ENCODE data around the gene ETHE1. TPM values are rescaled to one million over a fixed set of nuclear protein-coding genes. Genes with fewer than 3 reads are reported as not detected.

Gene ETHE1
- total RNA-seq, 1 donor from 2014 or later, result 16.3 TPM

DNA sequence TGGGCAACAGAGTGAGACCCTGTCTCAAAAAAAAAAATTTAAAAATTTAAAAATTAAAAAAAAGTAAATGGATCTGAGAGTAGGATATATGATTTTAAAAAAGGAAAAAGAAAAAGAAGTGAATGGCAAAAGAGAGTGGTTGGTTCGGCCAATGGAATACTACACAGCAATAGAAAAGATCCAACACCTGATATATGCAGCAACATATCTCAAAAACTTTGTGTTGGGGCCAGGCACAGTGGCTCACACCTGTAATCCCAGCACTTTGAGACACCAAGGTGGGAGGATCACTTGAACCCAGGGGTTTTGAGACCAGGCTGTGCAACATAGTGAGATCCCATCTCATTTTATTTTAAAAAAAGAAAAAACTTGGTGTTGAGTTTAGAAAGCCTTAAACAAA lies 60.2 kb downstream of the ETHE1 start:
- Mint-ChIP-seq H3K36me3 (ENCODE audit: low read depth) (no peaks in the 10 kb centered on the region), H3K4me1 (peaks cover 17% of the 10 kb centered on the region), H3K27me3 (peaks cover 7% of the 10 kb centered on the region), H3K4me3 (no peak overlapping the region), H3K9me3 (no peaks in the 10 kb centered on the region), H3K27ac (no peak overlapping the region)
- TF ChIP-seq, protein P1, sequence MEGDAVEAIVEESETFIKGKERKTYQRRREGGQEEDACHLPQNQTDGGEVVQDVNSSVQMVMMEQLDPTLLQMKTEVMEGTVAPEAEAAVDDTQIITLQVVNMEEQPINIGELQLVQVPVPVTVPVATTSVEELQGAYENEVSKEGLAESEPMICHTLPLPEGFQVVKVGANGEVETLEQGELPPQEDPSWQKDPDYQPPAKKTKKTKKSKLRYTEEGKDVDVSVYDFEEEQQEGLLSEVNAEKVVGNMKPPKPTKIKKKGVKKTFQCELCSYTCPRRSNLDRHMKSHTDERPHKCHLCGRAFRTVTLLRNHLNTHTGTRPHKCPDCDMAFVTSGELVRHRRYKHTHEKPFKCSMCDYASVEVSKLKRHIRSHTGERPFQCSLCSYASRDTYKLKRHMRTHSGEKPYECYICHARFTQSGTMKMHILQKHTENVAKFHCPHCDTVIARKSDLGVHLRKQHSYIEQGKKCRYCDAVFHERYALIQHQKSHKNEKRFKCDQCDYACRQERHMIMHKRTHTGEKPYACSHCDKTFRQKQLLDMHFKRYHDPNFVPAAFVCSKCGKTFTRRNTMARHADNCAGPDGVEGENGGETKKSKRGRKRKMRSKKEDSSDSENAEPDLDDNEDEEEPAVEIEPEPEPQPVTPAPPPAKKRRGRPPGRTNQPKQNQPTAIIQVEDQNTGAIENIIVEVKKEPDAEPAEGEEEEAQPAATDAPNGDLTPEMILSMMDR (IDR thresholded peaks at IDR 0.05), result no peak
- intact Hi-C loops (cut with micrococcal nuclease), result no loop called here
- CTCF ChIA-PET, result interaction anchor here (1.0 kb wide), 1 partner anchor 20 kb away, joined by 3 read pairs; no protein-coding TSS in a partner anchor
- DNase-seq, result no peak
- POLR2A ChIA-PET, result no interaction called here
- no peak for ATAC-seq (ENCODE audit: low read depth)

DNA sequence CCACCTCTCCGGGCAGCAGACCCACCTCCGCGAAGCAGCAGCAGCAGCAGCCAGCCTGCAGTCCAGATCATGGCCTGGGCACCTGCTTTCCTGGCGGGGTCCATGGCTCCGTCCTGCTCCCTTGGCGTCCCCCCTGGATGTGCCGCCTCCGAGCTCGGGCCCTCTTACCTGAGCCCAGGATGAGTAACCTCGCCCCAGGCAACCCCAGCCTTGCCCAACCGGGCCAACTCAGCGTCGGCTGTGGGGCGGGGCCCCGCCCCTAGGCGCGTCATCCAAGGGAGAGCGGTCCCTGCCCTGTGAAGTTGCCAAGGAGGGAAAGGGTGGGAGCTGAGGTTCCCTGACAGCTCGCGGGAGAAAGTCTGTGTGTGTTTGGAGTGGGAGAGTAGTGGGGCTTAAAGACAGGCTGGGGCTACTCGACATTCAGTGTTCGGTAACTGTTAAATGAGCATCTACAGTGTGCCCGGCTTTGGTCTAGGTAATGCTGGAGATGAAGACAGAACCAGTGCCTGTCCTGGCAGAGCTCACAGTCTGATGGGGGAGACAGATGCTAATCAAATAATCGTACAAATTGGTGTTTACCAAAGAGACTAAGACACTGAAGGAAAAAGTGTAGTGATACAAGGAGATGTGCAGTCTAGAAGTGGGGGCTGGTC lies 61.4 kb downstream of the ETHE1 start, which contains the start of gene LYPD3:
Gene LYPD3, minus strand, starts transcription at position 141 of the 653 bp plus-strand sequence. Its CDS starts 37 bp downstream, at position 104.
- TF ChIP-seq, protein P1 (IDR thresholded peaks at IDR 0.05), result no peak
- Mint-ChIP-seq H3K27ac (no peak within 1 kb of the TSS), H3K27me3 (peaks cover 7% of the 10 kb centered on the region), H3K36me3 (ENCODE audit: low read depth) (no peaks in the 10 kb centered on the region), H3K4me3 (peak within 1 kb of the TSS; percentile 92), H3K9me3 (no peaks in the 10 kb centered on the region), H3K4me1 (peaks cover 17% of the 10 kb centered on the region)
- DNase-seq, result no peak
- ATAC-seq (ENCODE audit: low read depth), result no peak
- CTCF ChIA-PET, result interaction anchor here (3.1 to 3.2 kb wide), 2 partner anchors 19 to 54 kb away, joined by 17 to 21 read pairs; no protein-coding TSS in a partner anchor
- intact Hi-C loops (cut with micrococcal nuclease), result no loop called here
- POLR2A ChIA-PET, result no interaction called here

DNA sequence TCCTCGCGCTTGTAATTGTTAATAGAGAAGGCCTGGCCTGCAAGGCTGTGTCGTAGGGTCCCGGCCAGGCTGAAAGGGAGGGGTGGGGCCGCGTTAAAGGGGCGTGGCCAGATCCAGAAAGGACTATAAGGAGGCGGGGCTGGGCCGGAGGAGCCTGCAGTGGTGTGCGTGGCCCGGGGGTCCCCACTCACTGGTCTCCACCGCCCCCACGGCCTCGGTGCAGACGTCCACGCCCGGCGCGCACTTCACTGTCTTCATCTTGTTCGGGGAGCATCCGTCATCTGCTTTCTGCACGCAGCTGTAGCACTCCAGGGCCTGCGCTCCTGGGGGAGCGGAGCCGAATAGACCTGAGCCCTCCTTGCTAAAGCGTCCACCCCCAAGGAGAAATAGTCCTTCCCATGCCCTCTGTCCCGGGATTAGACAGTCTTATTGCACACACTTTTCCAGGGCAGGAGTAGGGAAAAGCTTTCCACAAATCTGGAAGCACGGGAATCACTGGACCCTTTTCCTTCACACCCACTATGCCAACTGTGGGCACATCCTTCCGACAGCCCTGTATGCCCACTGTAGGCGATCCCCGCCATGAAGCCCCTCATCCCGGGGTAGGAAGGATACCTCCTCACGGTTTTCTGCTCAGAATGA lies 62.7 kb downstream of the ETHE1 start:
- Mint-ChIP-seq H3K4me3 (peak overlapping the region; percentile 92), H3K4me1 (peaks cover 17% of the 10 kb centered on the region), H3K27me3 (peaks cover 10% of the 10 kb centered on the region), H3K36me3 (ENCODE audit: low read depth) (no peaks in the 10 kb centered on the region), H3K27ac (peak overlapping the region; percentile 88), H3K9me3 (no peaks in the 10 kb centered on the region)
- ChIA-PET POLR2A (interaction anchor here (0.5 to 2.8 kb wide), 11 partner anchors 10 to 314 kb away, joined by 3 to 49 read pairs (median 5); partner anchors contain the start of genes PHLDB3, ZNF575 and ZNF576), CTCF (interaction anchor here (1.1 to 3.2 kb wide), 5 partner anchors 17 to 345 kb away, joined by 3 to 21 read pairs (median 4); partner anchors contain the start of gene ZNF575)
- intact Hi-C loops (cut with micrococcal nuclease), result loop anchor here (1.0 kb wide), 1 partner anchor 204 kb away; no protein-coding TSS in a partner anchor
- TF ChIP-seq, protein P1 (IDR thresholded peaks at IDR 0.05), result no peak
- ATAC-seq (ENCODE audit: low read depth) (peak; percentile 23), DNase-seq (peak; percentile 70)

DNA sequence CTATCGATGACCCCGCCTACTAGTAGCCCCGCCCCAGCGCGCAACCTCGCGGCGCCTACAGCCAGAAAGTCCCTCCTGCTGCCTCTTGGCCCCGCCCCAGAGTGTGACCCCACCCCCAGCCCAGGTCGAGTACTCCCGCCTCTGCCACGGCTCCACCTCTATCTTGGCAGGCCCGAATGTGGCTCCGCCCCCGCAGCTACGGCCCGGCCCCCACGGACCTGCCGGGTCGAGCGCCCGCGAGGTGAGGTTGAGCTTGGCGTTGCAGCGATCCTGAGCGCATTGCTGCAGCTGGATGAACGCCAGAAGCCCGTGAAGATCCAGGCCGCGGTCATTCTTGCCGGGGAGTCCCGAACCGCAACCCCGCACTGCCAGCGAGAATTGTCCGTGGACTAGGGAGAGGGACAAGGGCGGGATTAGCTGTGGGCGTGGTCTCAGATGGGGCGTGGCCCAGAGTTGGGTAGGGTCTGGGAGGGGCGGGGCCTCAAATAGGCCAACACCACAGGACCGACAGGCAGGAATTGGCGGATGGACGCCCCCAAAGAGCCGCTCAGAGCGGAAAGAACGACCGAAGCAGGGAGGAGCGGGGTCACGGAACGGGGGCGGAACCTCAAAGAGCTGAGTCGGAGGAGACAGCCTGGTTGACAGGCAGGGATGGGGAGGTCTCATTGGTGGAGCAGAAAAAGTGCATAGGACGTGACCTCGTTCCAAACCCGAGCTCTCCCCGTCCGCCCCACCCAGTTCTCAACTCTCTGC lies 63.4 kb downstream of the ETHE1 start:
- H3K27ac Mint-ChIP-seq, result peak overlapping the region; percentile 88
- no peaks in the 10 kb centered on the region for H3K36me3 Mint-ChIP-seq (ENCODE audit: low read depth)
- H3K27me3 Mint-ChIP-seq, result peaks cover 10% of the 10 kb centered on the region
- peak; percentile 95 for DNase-seq
- peak overlapping the region; percentile 92 for H3K4me3 Mint-ChIP-seq
- TF ChIP-seq, protein P1 (IDR thresholded peaks at IDR 0.05), result no peak
- H3K9me3 Mint-ChIP-seq, result no peaks in the 10 kb centered on the region
- intact Hi-C loops (cut with micrococcal nuclease), result loop anchor here (1.0 kb wide), 7 partner anchors 12 to 205 kb away; partner anchors contain the start of genes PHLDB3 and ZNF575
- peak; percentile 94 for ATAC-seq (ENCODE audit: low read depth)
- ChIA-PET POLR2A (interaction anchor here (0.5 to 2.8 kb wide), 14 partner anchors 10 to 1193 kb away, joined by 3 to 49 read pairs (median 4); partner anchors contain the start of genes PHLDB3, ZNF575 and ZNF576), CTCF (interaction anchor here (1.0 to 3.2 kb wide), 7 partner anchors 17 to 346 kb away, joined by 3 to 21 read pairs (median 4); partner anchors contain the start of genes PHLDB3 and ZNF575)
- H3K4me1 Mint-ChIP-seq, result peaks cover 17% of the 10 kb centered on the region
